Astrocyte of the cerebellum (primary cell): ENCODE measurements around the gene MYMX.

Experiments
- DNase-seq: peaks from one replicate; pipeline ENCODE4 v3.0.0-alpha.2; 2011; ENCODE audit warnings: low read depth
- H3K4me3 ChIP-seq: 2 replicates; pipeline ENCODE4 v1.5.1; 2011; ENCODE audit warnings: mild to moderate bottlenecking, low read depth, low read length, moderate library complexity
- CTCF ChIP-seq: IDR thresholded peaks from 2 replicates; pipeline ENCODE4 v1.5.1; 2012; ENCODE audit warnings: low read length, low read depth, moderate library complexity, mild to moderate bottlenecking; ENCODE audit errors: missing control alignments
- in situ Hi-C: cut with HindIII; loops from 2 replicates; pipeline ENCODE4 v1.10.0; 2017; ENCODE audit warnings: low sequenced_read_pairs

MYMX gene

GRCh38 chr6:44216677-44217331 is at the start of gene MYMX:
TSS of gene MYMX (plus strand) at chr6:44216926. CDS start at chr6:44217472, 546 bp downstream.
- TF ChIP-seq CTCF, result no peak
- no peak within 1 kb of the TSS for H3K4me3 ChIP-seq
- in situ Hi-C loops, result no loop called here
- DNase-seq, result no peak

GRCh38 chr6:44167567-44167966 is 49.2 kb upstream of the MYMX start:
- in situ Hi-C loops, result no loop called here
- no peak for DNase-seq
- TF ChIP-seq CTCF, result no peak
- no peak overlapping the region for H3K4me3 ChIP-seq

- DNase-seq, result no peak
- in situ Hi-C loops, result no loop called here
- TF ChIP-seq CTCF, result no peak
- no peak overlapping the region for H3K4me3 ChIP-seq
Observed at GRCh38 chr6:44169154-44169553, 47.6 kb upstream of the MYMX start.

- H3K4me3 ChIP-seq, result no peak overlapping the region
- DNase-seq, result no peak
- TF ChIP-seq CTCF, result no peak
- in situ Hi-C loops, result no loop called here
Observed at GRCh38 chr6:44169886-44170570, 46.7 kb upstream of the MYMX start.

GRCh38 chr6:44171899-44172546 is 44.7 kb upstream of the MYMX start:
- DNase-seq, result no peak
- in situ Hi-C loops, result no loop called here
- no peak overlapping the region for H3K4me3 ChIP-seq
- TF ChIP-seq CTCF, result no peak

GRCh38 chr6:44172731-44173500 is 43.8 kb upstream of the MYMX start:
- TF ChIP-seq CTCF, result peak; percentile 95
- H3K4me3 ChIP-seq, result no peak overlapping the region
- in situ Hi-C loops, result no loop called here
- DNase-seq, result peak; percentile 53
